SK-N-MC (cell line): ENCODE measurements around the gene CROCC2.

ENCODE experiments used
- DNase-seq: peaks from one replicate; pipeline ENCODE4 v3.0.0-alpha.2; 2011; ENCODE audit warnings: low read depth, low spot score
- H3K27ac ChIP-seq: fragments of 200-600 bp; sonication (generic); 2 replicates; pipeline ENCODE4 v1.5.1; 2016; ENCODE audit warnings: mixed run types
- H3K36me3 ChIP-seq: fragments of 200-600 bp; sonication (generic); 2 replicates; pipeline ENCODE4 v1.6.1; 2017; ENCODE audit warnings: antibody characterized with exemption, low read length, mixed read lengths; ENCODE audit not compliant: insufficient read depth
- H3K4me3 ChIP-seq: fragments of 200-600 bp; sonication (generic); 2 replicates; pipeline ENCODE4 v1.5.1; 2016
- H3K9ac ChIP-seq: fragments of 200-600 bp; sonication (generic); 2 replicates; pipeline ENCODE4 v1.8.0; 2017; ENCODE audit warnings: mixed run types, mixed read lengths; ENCODE audit not compliant: insufficient read length
- H3K9me3 ChIP-seq: fragments of 200-600 bp; sonication (generic); 2 replicates; pipeline ENCODE4 v1.6.1; 2017; ENCODE audit warnings: low read depth, mild to moderate bottlenecking, antibody characterized with exemption, low read length, moderate library complexity, mixed read lengths
- EZH2 ChIP-seq: fragments of 200-600 bp; sonication (generic); IDR thresholded peaks from one replicate; pipeline ENCODE4 v1.6.1; 2017; ENCODE audit warnings: antibody characterized with exemption
- FOXP2 ChIP-seq: optimal IDR thresholded peaks from 2 replicates; pipeline ENCODE3; 2011; ENCODE audit warnings: mild to moderate bottlenecking, moderate library complexity; ENCODE audit not compliant: insufficient read depth; ENCODE audit errors: extremely low read length, control extremely low read depth
- POLR2AphosphoS5 ChIP-seq: IDR thresholded peaks from 2 replicates; pipeline ENCODE4 v1.6.1; 2012; ENCODE audit warnings: mild to moderate bottlenecking, low read depth, low read length, borderline replicate concordance

The CROCC2 gene

GRCh38 chr2:240957656-240958365, 51.7 kb downstream of the CROCC2 start:
- TF ChIP-seq FOXP2 = no peak
- no peak for TF ChIP-seq EZH2
- no peak for TF ChIP-seq POLR2AphosphoS5
- Histone ChIP-seq H3K36me3 (no peaks in the 10 kb centered on the region), H3K9ac (peak overlapping the region; percentile 59), H3K27ac (peak overlapping the region; percentile 62), H3K4me3 (peak overlapping the region; percentile 36; the same call in 1 of the 2 replicates), H3K9me3 (no peaks in the 10 kb centered on the region)
- DNase-seq = no peak

- H3K27ac ChIP-seq = peak overlapping the region; percentile 62
- TF ChIP-seq EZH2 (no peak), POLR2AphosphoS5 (no peak), FOXP2 (no peak)
- H3K4me3 ChIP-seq = no peak overlapping the region
- no peak for DNase-seq
- no peaks in the 10 kb centered on the region for H3K36me3 ChIP-seq
- H3K9me3 ChIP-seq = no peaks in the 10 kb centered on the region
- H3K9ac ChIP-seq = peak overlapping the region; percentile 59
Measured at GRCh38 chr2:240958366-240959213, 52.5 kb downstream of the CROCC2 start.

- no peak for TF ChIP-seq FOXP2
- TF ChIP-seq POLR2AphosphoS5 = no peak
- no peak for TF ChIP-seq EZH2
- no peak for DNase-seq
- no peak overlapping the region for H3K4me3 ChIP-seq
- H3K36me3 ChIP-seq = no peaks in the 10 kb centered on the region
- no peaks in the 10 kb centered on the region for H3K9me3 ChIP-seq
- no peak overlapping the region for H3K9ac ChIP-seq
- H3K27ac ChIP-seq = no peak overlapping the region
Measured at GRCh38 chr2:240959214-240959940, 53.2 kb downstream of the CROCC2 start.

- no peak overlapping the region for H3K27ac ChIP-seq
- no peak overlapping the region for H3K9ac ChIP-seq
- H3K36me3 ChIP-seq = no peaks in the 10 kb centered on the region
- H3K4me3 ChIP-seq = no peak overlapping the region
- no peak for TF ChIP-seq FOXP2
- no peak for TF ChIP-seq EZH2
- TF ChIP-seq POLR2AphosphoS5 = no peak
- DNase-seq = no peak
- H3K9me3 ChIP-seq = no peaks in the 10 kb centered on the region
Measured at GRCh38 chr2:240959941-240960308, 53.8 kb downstream of the CROCC2 start.

GRCh38 chr2:240960309-240960970, 54.3 kb downstream of the CROCC2 start:
- no peak overlapping the region for H3K4me3 ChIP-seq
- TF ChIP-seq EZH2 = no peak
- no peak for TF ChIP-seq FOXP2
- TF ChIP-seq POLR2AphosphoS5 = no peak
- H3K9me3 ChIP-seq = no peaks in the 10 kb centered on the region
- no peaks in the 10 kb centered on the region for H3K36me3 ChIP-seq
- H3K27ac ChIP-seq = no peak overlapping the region
- no peak overlapping the region for H3K9ac ChIP-seq
- no peak for DNase-seq

GRCh38 chr2:240960971-240961876, 55.1 kb downstream of the CROCC2 start:
- no peak for DNase-seq
- TF ChIP-seq POLR2AphosphoS5 (no peak), EZH2 (no peak), FOXP2 (no peak)
- H3K4me3 ChIP-seq = no peak overlapping the region; the same call in 1 of the 2 replicates

GRCh38 chr2:240961910-240962299, 55.8 kb downstream of the CROCC2 start:
- TF ChIP-seq EZH2 (no peak), FOXP2 (no peak), POLR2AphosphoS5 (no peak)
- Histone ChIP-seq H3K27ac (peak overlapping the region; percentile 83), H3K4me3 (peak overlapping the region; percentile 57), H3K36me3 (no peaks in the 10 kb centered on the region), H3K9ac (no peak overlapping the region), H3K9me3 (no peaks in the 10 kb centered on the region)
- DNase-seq = no peak

More at GRCh38 chr2:240960971-240961876, 55.1 kb downstream of the CROCC2 start:
- H3K9me3 ChIP-seq = no peaks in the 10 kb centered on the region
- no peaks in the 10 kb centered on the region for H3K36me3 ChIP-seq
- H3K9ac ChIP-seq = no peak overlapping the region
- no peak overlapping the region for H3K27ac ChIP-seq
